GM21360 (cell line): ENCODE results near the gene XPNPEP1.
"Not testable (repeated sequence)": the region's sequence is repeated elsewhere in the genome, so short reads cannot be mapped to it uniquely, and the experiment has no call there.

Experiments
- ATAC-seq: cut with Tn5 transposase; IDR thresholded peaks from one replicate; pipeline ENCODE4 v1.9.1; 2021; ENCODE audit warnings: mild to moderate bottlenecking, moderate library complexity; ENCODE audit not compliant: unreplicated experiment

The XPNPEP1 gene

DNA sequence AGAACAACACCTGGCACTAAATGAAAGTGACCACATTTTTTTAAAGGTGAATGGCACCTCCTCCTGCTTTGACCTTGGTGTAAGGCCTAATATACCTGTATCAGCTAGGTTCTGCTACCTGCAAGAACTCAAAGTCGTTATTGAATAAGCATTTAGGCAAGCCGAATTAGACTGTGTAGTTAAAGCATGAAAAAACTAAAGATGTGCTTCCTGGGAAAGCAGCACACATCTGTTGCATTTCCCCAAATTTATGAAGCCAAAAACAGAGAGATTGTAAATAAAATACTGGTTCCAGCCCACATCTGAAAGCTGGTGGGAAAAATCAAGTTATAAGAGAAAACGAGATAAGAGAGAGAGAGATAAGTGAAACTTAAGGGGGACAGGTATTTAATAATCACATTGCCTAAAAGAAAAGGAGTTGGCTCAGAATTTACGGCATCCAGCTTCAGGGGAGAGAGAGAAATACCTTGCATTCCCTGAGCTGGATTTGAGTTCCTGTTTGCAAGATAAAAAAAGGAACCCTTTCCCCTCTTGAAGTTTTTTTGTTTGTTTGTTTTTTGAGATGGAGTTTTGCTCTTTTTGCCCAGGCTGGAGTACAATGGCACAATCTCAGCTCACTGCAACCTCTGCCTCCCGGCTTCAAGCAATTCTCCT, 1.8 kb upstream of the XPNPEP1 start:
- no peak for ATAC-seq

DNA sequence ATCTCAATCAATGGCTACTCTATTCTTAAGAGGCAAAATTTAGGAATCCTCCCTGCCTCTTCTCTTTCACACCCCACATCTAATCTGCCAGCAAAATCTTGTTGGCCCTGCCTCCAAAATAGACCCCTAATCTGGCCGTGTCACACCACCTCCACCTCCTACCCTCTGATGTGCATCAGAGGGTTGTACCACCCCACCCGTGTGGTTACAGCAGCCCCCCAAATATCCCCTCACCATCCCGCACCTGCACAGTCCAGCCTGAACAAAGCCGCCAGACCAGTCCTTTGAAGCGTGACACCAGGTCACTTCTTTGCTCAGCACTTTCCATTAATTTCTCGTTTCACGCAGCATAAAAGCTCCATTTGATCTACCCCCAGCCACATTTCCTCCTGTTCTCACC, 776 bp upstream of the XPNPEP1 start:
- ATAC-seq = no peak

- no peak for ATAC-seq
These were observed 844 bp downstream of the XPNPEP1 start for GRCh38 chr10:109922358-109922975.

GRCh38 chr10:109920016-109920415, 3.3 kb downstream of the XPNPEP1 start:
- ATAC-seq = no peak

- peak; percentile 26 for ATAC-seq
These were observed 4.1 kb downstream of the XPNPEP1 start for GRCh38 chr10:109919220-109919619.

- not testable (repeated sequence) for ATAC-seq
These were observed 4.6 kb downstream of the XPNPEP1 start for GRCh38 chr10:109918707-109919106.

- ATAC-seq = no peak
These were observed 7.7 kb downstream of the XPNPEP1 start for GRCh38 chr10:109915566-109915965.

GRCh38 chr10:109914966-109915365, 8.3 kb downstream of the XPNPEP1 start:
- ATAC-seq = peak; percentile 35

DNA sequence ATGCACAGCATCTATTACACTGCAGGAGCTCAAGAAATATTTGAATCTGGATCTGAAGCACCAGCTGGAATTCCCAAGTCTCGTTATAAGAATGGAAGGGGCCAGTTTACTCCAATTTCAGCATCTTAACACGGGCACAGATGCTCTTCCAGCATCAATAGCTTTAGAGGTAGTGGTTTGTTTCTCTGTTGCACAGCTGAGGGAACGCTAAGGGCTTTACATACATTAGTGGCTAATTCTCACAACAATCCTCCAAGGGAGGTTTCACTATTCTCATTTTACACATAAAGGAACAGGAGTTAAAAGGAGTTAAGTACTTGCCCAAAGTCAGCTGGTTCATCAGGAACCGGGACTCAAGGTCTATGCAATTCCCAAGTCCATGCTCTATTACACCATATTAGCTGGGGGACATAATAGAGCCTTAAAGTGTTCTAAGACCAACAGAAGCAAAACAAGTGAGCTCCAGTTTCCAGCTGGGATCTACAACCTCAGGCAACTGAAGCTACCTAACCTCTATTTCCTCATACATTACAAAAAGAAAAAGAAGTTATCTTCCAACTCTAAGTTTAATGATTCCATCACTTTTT, 9.9 kb downstream of the XPNPEP1 start:
- no peak for ATAC-seq

DNA sequence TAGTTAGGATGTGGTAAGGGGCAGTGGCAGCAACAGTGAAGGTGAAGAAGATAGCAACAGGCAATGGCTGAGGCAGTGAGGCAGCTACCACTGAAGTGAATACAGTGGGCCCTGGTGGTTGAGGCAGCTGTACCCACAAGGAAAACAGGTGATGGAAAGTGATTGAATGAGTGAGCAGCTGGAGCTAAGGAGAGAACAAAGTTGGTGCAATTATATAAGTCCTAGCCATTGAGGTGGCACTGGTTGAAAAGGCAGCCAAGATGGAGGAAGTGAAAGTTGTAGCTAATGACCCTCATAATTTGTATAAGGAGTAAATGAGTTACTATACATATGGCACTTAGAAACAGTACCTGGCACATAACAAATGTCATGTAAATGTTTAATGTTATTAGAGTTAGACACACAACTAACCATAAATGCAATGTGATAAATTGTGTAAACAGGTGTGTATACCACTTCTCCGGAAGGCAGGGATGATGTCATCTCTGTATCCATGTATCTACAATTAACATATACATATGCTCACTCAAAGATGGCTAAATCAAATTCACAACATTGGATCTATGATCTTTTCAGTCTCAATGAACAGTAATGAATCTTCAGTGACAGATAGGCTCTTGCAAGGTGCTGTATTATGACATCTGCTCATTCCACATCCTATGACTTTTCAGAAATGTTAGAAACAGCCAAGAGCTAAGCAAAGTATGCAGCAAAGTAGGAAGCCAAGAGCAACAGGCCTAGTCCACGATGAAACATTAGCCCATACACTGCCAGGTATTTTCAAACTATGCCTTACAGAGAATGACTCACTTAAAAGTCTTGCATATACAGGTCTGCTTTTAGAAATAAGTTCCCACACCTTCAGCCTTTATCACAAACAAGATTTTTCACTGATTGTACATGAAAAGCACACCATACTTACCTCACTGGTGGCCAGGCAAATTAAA, 10.7 kb downstream of the XPNPEP1 start:
- ATAC-seq = peak; percentile 61

DNA sequence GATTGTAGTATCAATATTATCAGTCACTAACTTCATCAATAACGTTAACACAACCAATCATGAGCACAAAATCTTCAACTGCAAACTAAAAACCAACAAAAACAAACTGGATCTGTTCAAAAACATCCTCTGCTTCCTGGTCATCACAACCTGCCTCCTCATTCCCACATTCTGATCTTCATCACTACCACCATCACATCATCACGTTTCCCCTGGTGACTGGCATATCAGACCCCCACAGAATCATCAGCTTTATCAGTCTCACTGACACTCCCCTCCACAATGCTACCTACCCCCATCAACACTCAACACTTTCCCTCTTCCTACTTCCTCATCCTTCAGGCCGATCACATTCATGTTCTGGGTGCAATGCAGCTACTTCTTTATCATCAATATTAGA, 11.4 kb downstream of the XPNPEP1 start:
- ATAC-seq = no peak

- no peak for ATAC-seq
These were observed 17.0 kb downstream of the XPNPEP1 start for GRCh38 chr10:109906316-109906715.

- no peak for ATAC-seq
These were observed 18.9 kb downstream of the XPNPEP1 start for GRCh38 chr10:109904397-109904796.

- ATAC-seq = peak; percentile 69
These were observed 20.0 kb downstream of the XPNPEP1 start for GRCh38 chr10:109902992-109903947.

GRCh38 chr10:109899356-109900331, 23.7 kb downstream of the XPNPEP1 start:
- ATAC-seq = no peak

DNA sequence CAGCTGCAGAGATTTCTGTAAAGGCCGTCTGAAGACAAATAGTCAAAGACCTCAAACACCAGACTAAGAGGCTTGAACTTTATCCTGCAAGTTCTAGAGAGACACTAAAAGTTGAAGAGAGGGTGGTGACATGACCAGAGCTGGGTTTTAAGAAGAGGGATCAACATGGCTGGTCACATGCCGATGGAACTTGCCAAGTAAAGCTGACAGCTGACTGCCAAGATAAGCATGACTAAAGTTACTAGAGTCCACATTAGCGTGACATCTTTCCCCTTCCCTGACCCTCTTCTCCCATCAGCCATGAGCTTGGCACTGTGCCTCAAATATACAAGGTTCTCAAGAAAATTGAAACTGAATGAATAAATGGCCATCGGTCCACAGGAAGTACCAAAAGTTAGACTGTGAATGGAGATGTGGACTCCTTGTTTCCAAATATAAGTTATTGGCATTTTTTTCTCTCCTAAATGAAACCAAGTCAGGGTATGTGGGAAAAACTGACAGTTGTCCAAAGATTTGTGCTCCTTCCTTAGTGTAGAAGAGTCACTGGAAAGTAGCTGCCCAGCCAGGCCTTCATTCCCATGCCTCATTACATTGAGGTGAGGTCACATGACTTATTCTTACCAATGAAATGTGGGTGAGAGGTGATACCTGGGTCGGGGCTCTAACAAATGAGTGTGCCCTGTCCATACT, 24.5 kb downstream of the XPNPEP1 start:
- no peak for ATAC-seq

GRCh38 chr10:109898007-109898406, 25.3 kb downstream of the XPNPEP1 start:
- ATAC-seq = no peak

- ATAC-seq = no peak
These were observed 27.5 kb downstream of the XPNPEP1 start for GRCh38 chr10:109895848-109896247.
